Neuronal stem cell (in vitro differentiated cells): ENCODE results near the gene CALML6.
"Not testable (repeated sequence)": the region's sequence is repeated elsewhere in the genome, so short reads cannot be mapped to it uniquely, and the experiment has no call there.

ENCODE experiments used
- DNase-seq: peaks from one replicate; pipeline ENCODE4 v3.0.0-alpha.2; 2013; ENCODE audit warnings: low spot score
- H2AFZ ChIP-seq: one replicate; pipeline ENCODE4 v1.6.1; 2013; ENCODE audit warnings: mild to moderate bottlenecking, low read length, inconsistent platforms
- H2AK5ac ChIP-seq: 2 replicates; pipeline ENCODE4 v1.6.1; 2013; ENCODE audit warnings: low read depth, mild to moderate bottlenecking, inconsistent platforms, low read length, moderate library complexity, mixed read lengths
- H2BK120ac ChIP-seq: 2 replicates; pipeline ENCODE4 v1.6.1; 2013; ENCODE audit warnings: low read depth, mild to moderate bottlenecking, inconsistent platforms, low read length, moderate library complexity, mixed read lengths
- H2BK12ac ChIP-seq: one replicate; pipeline ENCODE4 v1.6.1; 2013; ENCODE audit warnings: low read length, inconsistent platforms
- H2BK15ac ChIP-seq: 2 replicates; pipeline ENCODE4 v1.6.1; 2013; ENCODE audit warnings: mild to moderate bottlenecking, low read length, inconsistent platforms, mixed read lengths
- H2BK5ac ChIP-seq: one replicate; pipeline ENCODE4 v1.6.1; 2013; ENCODE audit warnings: inconsistent platforms, mild to moderate bottlenecking, low read length, moderate library complexity
- H3K14ac ChIP-seq: one replicate; pipeline ENCODE4 v1.6.1; 2013; ENCODE audit warnings: low read length, inconsistent platforms
- H3K18ac ChIP-seq: 2 replicates; pipeline ENCODE4 v1.6.1; 2013; ENCODE audit warnings: low read length, inconsistent platforms
- H3K23ac ChIP-seq: 2 replicates; pipeline ENCODE4 v1.6.1; 2013; ENCODE audit warnings: low read depth, mild to moderate bottlenecking, mixed read lengths, low read length, inconsistent platforms; ENCODE audit not compliant: poor library complexity
- H3K27ac ChIP-seq: replicated peaks from 3 replicates; pipeline ENCODE4 v1.5.1; 2013; ENCODE audit warnings: low read length, inconsistent platforms
- H3K27me3 ChIP-seq, 3 experiments: 2 replicates each; pipeline ENCODE4 v1.6.1; 2013; ENCODE audit warnings: low read length in 3 of 3, mild to moderate bottlenecking in 2 of 3, inconsistent platforms in 1 of 3, low read depth in 1 of 3, mixed read lengths in 1 of 3, moderate library complexity in 1 of 3; ENCODE audit not compliant: control insufficient read depth in 3 of 3, insufficient read depth in 3 of 3
- H3K36me3 ChIP-seq, 2 donors: replicated peaks in 1 of 2; 2 replicates each; pipeline ENCODE4 v1.6.1; 2013; ENCODE audit warnings: low read length in 2 of 2; ENCODE audit not compliant: control insufficient read depth in 2 of 2, insufficient read depth in 2 of 2
- H3K4ac ChIP-seq: 2 replicates; pipeline ENCODE4 v1.6.1; 2013; ENCODE audit warnings: inconsistent platforms, mild to moderate bottlenecking, low read length, moderate library complexity
- H3K4me1 ChIP-seq, 2 donors: 1 replicate in 1 of 2; 2 replicates in 1 of 2; pipeline ENCODE4 v1.6.1; 2013; ENCODE audit warnings: low read length in 2 of 2, low read depth in 1 of 2; ENCODE audit not compliant: control insufficient read depth in 2 of 2, insufficient read depth in 1 of 2
- H3K4me2 ChIP-seq: one replicate; pipeline ENCODE4 v1.6.1; 2013; ENCODE audit warnings: mild to moderate bottlenecking, low read length, inconsistent platforms; ENCODE audit not compliant: insufficient read depth, poor library complexity, severe bottlenecking
- H3K4me3 ChIP-seq, 2 donors: 2 replicates each; pipeline ENCODE4 v1.5.1; 2013; ENCODE audit warnings: low read length in 2 of 2, mild to moderate bottlenecking in 2 of 2, inconsistent platforms in 1 of 2, moderate library complexity in 1 of 2
- H3K79me1 ChIP-seq: one replicate; pipeline ENCODE4 v1.6.1; 2013; ENCODE audit warnings: low read depth, mild to moderate bottlenecking, inconsistent platforms, low read length, moderate library complexity
- H3K9ac ChIP-seq: one replicate; pipeline ENCODE4 v1.6.1; 2013; ENCODE audit warnings: mild to moderate bottlenecking, low read depth, low read length, inconsistent platforms; ENCODE audit not compliant: poor library complexity
- H3K9me3 ChIP-seq, 2 donors: replicated peaks in 1 of 2; 2 replicates each; pipeline versions ENCODE3 to v1.6.1; 2013; ENCODE audit warnings: low read length in 2 of 2, mild to moderate bottlenecking in 2 of 2, inconsistent platforms in 1 of 2, low read depth in 1 of 2, mixed read lengths in 1 of 2, moderate library complexity in 1 of 2; ENCODE audit not compliant: control insufficient read depth in 2 of 2, insufficient read depth in 1 of 2
- H4K8ac ChIP-seq: one replicate; pipeline ENCODE4 v1.6.1; 2013; ENCODE audit warnings: low read depth, mild to moderate bottlenecking, inconsistent platforms, low read length, moderate library complexity
- H4K91ac ChIP-seq: one replicate; pipeline ENCODE4 v1.6.1; 2013; ENCODE audit warnings: low read length, low read depth, mild to moderate bottlenecking, inconsistent platforms; ENCODE audit not compliant: poor library complexity
- WGBS, 2 donors: extraction: QIAGEN DNeasy Blood & Tissue Kit; methylation state at CpG; one replicate each; pipeline ENCODE4 v1.1.7; 2013; ENCODE audit warnings: missing lambda C conversion rate in 2 of 2, mixed read lengths in 1 of 2; ENCODE audit not compliant: insufficient read length in 2 of 2, insufficient replicate concordance in 1 of 2; ENCODE audit errors: extremely low coverage in 2 of 2; 5-methylcytosine and 5-hydroxymethylcytosine counted together

CALML6 gene

GRCh38 chr1:1929102-1929638 is 14.1 kb downstream of the CALML6 start:
- Histone ChIP-seq H3K9me3 (peaks cover 0 to 5% of the 10 kb centered on the region in 2 donors), H3K79me1 (peaks cover 2% of the 10 kb centered on the region), H2BK120ac (no peak overlapping the region), H3K36me3 (peaks cover 0 to under 1% of the 10 kb centered on the region in 2 donors), H3K4ac (no peak overlapping the region), H3K4me1 (no peaks in the 10 kb centered on the region), H3K18ac (peak overlapping the region; percentile 57), H3K4me3 (no peak overlapping the region), H3K27me3 (peaks cover 0 to 7% (median 0%) of the 10 kb centered on the region in 3 experiments), H2BK12ac (no peak overlapping the region), H3K4me2 (no peak overlapping the region), H3K27ac (no peak overlapping the region), H2AK5ac (peak overlapping the region; percentile 97), H3K23ac (no peak overlapping the region), H3K14ac (peak overlapping the region; percentile 94), H2AFZ (no peak overlapping the region), H2BK15ac (no peak overlapping the region), H4K91ac (no peak overlapping the region), H3K9ac (no peak overlapping the region), H2BK5ac (peak overlapping the region; percentile 13), H4K8ac (no peak overlapping the region)
- no peak for DNase-seq
- no CpG with 5 or more reads among the region's 10 CpGs for WGBS, 2 donors

DNA sequence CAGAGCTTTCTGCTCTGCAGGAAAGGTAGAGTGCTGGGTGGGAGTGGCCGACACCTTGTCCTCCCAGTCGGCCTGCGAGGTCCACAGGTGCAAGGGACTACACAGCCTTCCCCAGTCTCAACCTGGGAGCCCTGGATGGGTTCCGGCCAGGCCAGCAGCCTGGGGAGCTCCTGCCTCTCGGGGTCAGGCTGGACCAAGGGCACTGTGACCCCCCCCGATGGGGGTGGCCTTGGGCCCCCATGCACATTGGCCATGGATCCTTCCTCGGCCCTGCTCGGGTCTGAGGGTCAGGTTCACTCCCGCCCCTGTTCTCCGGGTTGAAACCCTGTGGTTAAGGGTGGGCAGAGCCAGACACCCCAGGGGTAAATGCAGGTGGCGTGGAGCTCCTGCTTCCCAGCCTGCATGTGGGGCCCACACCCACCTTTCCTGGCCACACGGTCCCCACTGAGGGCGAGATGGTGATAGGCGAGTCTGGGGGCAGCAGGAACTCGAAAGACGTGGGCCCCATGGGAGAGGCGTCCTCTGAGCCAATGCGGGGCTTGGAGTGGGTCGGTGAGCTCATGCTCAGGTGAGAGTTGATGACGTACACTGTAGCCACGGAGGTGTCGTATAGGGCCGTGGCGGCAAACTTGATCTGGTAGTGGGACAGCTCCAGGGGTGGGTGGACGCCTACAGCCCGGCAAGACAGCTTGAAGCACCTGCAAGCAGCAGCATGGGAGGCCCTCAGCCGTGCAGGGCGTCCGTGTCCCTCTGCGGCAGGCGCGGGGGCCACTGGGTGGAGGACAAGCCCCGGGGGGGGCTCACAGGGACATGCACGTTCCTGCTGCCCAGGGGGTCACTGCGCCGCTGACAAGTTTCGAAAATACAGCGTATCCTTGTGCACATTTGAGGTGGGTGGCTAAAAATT is 14.8 kb downstream of the CALML6 start:
- Histone ChIP-seq H2BK12ac (peak overlapping the region; percentile 84), H3K18ac (peak overlapping the region; percentile 48), H3K4ac (no peak overlapping the region), H2AK5ac (peak overlapping the region; percentile 97), H4K8ac (no peak overlapping the region), H3K14ac (peak overlapping the region; percentile 71), H2AFZ (no peak overlapping the region), H3K4me3 (no peak overlapping the region), H3K4me2 (no peak overlapping the region), H2BK120ac (peak overlapping the region; percentile 61), H3K36me3 (peaks cover 0 to 2% of the 10 kb centered on the region in 2 donors), H2BK15ac (peak overlapping the region; percentile 75), H3K79me1 (peaks cover 5% of the 10 kb centered on the region), H2BK5ac (no peak overlapping the region), H3K9ac (peak overlapping the region; percentile 21), H3K9me3 (peaks cover 0 to 9% of the 10 kb centered on the region in 2 donors), H3K4me1 (no peaks in the 10 kb centered on the region), H3K27me3 (peaks cover 0 to 7% (median 0%) of the 10 kb centered on the region in 3 experiments), H4K91ac (no peak overlapping the region), H3K27ac (no peak overlapping the region), H3K23ac (peak overlapping the region; percentile 73)
- no CpG with 5 or more reads among the region's 38 CpGs for WGBS, 2 donors
- DNase-seq, result no peak

DNA sequence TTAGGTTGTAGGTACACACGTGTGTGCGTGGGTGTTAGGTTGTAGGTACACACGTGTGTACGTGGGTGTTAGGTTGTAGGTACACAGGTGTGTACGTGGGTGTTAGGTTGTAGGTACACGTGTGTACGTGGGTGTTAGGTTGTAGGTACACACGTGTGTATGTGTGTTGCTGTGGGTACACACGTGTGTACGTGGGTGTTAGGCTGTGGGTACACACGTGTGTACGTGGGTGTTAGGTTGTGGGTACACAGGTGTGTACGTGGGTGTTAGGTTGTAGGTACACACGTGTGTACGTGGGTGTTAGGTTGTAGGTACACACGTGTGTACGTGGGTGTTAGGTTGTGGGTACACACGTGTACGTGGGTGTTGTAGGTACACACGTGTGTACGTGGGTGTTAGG is 19.8 kb downstream of the CALML6 start:
- H3K9me3 ChIP-seq, H2BK5ac ChIP-seq, H4K91ac ChIP-seq, H3K79me1 ChIP-seq, H2AK5ac ChIP-seq, H3K4me2 ChIP-seq, H3K9ac ChIP-seq, DNase-seq, H2BK12ac ChIP-seq, H3K27ac ChIP-seq, H3K23ac ChIP-seq, H3K4me1 ChIP-seq, H2BK120ac ChIP-seq, H3K27me3 ChIP-seq, H3K36me3 ChIP-seq, H3K18ac ChIP-seq, H3K4ac ChIP-seq, H3K14ac ChIP-seq, H4K8ac ChIP-seq, H2AFZ ChIP-seq, H2BK15ac ChIP-seq: not testable (repeated sequence)
- peak overlapping the region in 1 of 2 donors; percentile 58 for H3K4me3 ChIP-seq
- 90% methylated on average over 2 of the region's 21 CpGs; no CpG with 5 or more reads in 1 of the 2 donors for WGBS, 2 donors

- peak overlapping the region; percentile 40 for H4K91ac ChIP-seq
- 100% methylated on average over 1 of the region's 15 CpGs; no CpG with 5 or more reads in 1 of the 2 donors for WGBS, 2 donors
These were observed 22.0 kb downstream of the CALML6 start for GRCh38 chr1:1937061-1937460.

More at GRCh38 chr1:1937061-1937460, 22.0 kb downstream of the CALML6 start:
- Histone ChIP-seq H3K4me1 (peaks cover 0 to 1% of the 10 kb centered on the region in 2 donors), H2AK5ac (no peak overlapping the region), H4K8ac (no peak overlapping the region), H2BK15ac (no peak overlapping the region), H3K4me3 (no peak overlapping the region), H3K18ac (peak overlapping the region; percentile 46), H2BK120ac (no peak overlapping the region), H2BK5ac (no peak overlapping the region), H3K27me3 (peaks cover 0 to 14% (median 0%) of the 10 kb centered on the region in 3 experiments), H3K4me2 (no peak overlapping the region), H3K23ac (no peak overlapping the region), H2BK12ac (no peak overlapping the region), H3K9me3 (peaks cover 0 to 8% of the 10 kb centered on the region in 2 donors), H3K9ac (peak overlapping the region; percentile 1), H3K79me1 (peaks cover 6% of the 10 kb centered on the region), H3K27ac (no peak overlapping the region), H3K36me3 (peaks cover 0 to 2% of the 10 kb centered on the region in 2 donors), H3K14ac (no peak overlapping the region), H3K4ac (no peak overlapping the region), H2AFZ (no peak overlapping the region)
- no peak for DNase-seq
